GM19099 (cell line): ENCODE data around the gene CYP26B1.

Experiments used
- POLR2A ChIP-seq: IDR thresholded peaks from 3 replicates; pipeline ENCODE4 v1.6.1; 2011; ENCODE audit warnings: low read depth; ENCODE audit not compliant: insufficient read length; ENCODE audit errors: extremely low read depth

CYP26B1 gene

GRCh38 chr2:72139471-72139873, 8.2 kb downstream of the CYP26B1 start:
- no peak for TF ChIP-seq POLR2A

GRCh38 chr2:72138921-72139381, 8.7 kb downstream of the CYP26B1 start:
- TF ChIP-seq POLR2A, result no peak

DNA sequence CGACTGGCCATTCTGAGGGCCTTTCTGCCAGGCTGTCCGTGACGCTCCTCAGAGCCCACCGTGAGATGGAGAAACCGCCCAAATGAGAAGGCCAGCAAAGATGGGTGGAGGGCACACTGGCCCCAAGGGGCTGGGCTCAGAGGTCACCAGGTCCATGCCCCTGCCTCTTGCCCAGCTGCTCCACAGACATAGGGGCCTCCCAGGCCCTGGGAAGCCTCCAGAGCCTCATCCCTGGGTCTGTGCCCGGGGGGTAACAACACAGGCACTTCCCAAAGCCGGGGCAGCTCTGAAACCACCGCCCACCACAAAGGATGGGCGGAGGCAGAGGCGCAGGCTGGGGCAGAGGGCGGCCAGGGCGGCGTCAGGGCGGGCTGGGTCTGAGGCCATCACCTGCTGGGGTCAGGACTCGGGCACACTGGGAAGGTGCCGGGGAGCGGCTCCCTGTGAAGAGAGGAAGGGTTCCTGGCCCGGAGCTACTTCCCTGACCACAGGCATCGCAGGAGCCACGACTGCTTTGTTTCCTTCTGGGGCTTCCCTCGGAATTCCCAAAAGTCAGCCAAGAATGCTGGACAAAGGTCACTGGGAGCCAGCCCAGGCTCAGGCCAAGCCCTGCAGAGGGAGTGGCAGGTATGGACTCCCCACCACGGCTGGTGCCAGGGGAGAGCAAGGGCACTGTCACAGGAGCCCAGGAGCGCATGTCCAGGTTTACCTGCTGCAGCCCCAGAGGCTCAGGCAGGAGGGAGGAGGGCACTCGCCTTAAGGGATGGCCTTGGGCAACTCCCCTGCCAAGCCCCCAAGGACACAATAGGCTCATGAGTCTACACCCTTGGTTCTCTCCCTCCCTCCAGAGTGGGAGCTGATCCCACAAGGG, 9.4 kb downstream of the CYP26B1 start:
- no peak for TF ChIP-seq POLR2A

GRCh38 chr2:72137498-72138010, 10.1 kb downstream of the CYP26B1 start:
- TF ChIP-seq POLR2A, result no peak

DNA sequence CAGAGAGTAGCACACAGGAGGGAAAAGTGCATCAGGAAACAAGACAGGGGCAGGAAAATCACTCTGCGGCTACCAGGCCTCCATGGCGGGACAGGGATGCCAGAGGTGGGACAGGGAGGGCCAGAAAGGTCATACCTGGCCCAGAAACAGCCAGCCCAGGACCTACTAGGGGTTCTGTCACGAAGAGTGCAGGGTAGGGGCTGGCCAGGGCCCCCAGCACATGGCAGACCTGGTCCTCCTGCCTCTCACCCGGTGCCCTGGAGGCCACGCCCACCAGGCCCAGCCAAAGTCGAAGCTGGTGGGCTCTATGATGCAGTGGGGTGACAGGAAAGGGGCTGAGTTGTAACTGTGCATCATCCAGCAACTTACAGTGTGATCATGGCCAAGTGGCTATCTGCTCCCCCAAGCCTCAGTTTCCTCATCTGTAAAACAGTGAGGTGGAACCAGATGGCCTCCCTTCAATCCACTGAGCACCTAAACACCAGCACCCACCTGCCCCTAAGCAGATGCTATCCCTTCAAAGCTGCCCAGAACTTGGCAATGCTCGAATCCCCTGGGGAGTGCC, 10.6 kb downstream of the CYP26B1 start:
- no peak for TF ChIP-seq POLR2A

DNA sequence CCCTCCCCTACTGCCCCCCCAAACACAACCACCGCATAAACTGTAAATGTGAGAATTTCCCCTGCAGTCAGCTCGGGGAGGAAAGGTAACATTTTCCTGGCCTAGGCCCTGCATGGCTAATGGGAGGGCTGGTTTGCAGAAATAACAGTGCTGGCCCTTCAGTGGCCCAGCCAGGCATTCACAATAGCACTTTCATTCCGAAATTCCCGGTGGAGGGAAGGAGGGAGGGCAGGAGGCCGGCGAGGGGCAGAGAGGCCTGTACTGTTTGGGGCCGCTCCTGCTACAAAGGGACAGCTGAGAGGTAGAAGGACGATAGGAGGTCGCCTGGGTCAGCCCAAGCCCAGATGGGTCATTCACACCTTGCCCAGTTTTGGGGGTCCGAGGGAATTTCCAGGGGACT, 11.3 kb downstream of the CYP26B1 start:
- no peak for TF ChIP-seq POLR2A

GRCh38 chr2:72135921-72136320, 11.7 kb downstream of the CYP26B1 start:
- TF ChIP-seq POLR2A, result no peak

DNA sequence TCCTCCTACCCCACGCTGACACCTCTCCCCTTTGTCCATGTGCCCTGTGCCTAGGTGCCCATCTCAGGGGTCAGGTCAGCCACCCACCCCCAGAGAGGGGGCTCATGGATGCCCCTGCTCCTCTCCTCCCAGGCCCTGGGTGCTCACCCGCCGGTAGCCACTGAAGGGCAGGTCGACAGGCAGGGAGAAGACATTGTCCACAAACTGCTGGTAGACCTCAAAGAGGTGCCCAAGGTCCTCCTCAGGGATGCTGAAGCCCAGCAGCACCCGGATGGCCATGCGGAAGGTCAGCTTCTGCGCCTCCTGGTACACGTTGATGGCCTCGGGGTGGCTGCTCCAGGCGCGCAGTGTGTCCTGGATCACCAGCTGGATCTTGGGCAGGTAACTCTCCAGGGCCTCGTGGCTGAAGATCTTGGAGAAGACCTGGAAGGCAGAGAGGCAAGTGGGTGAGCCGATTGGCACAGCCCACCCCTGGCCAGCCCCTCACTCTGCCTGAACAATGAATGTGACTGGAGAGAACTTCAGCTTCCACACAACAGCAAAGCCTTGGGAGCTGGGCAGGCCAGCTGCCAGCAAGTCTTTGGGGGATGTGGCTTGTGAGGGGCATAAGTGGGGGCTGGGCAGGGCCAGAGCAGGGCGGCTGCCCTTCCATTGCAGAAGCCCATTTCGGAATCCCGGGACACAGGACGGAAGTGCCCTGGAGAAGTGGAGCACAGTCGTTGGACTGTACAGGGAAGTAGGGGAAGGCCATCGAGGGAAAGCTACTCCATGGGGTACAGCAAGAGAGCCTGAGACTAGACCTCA, 12.5 kb downstream of the CYP26B1 start:
- no peak for TF ChIP-seq POLR2A

DNA sequence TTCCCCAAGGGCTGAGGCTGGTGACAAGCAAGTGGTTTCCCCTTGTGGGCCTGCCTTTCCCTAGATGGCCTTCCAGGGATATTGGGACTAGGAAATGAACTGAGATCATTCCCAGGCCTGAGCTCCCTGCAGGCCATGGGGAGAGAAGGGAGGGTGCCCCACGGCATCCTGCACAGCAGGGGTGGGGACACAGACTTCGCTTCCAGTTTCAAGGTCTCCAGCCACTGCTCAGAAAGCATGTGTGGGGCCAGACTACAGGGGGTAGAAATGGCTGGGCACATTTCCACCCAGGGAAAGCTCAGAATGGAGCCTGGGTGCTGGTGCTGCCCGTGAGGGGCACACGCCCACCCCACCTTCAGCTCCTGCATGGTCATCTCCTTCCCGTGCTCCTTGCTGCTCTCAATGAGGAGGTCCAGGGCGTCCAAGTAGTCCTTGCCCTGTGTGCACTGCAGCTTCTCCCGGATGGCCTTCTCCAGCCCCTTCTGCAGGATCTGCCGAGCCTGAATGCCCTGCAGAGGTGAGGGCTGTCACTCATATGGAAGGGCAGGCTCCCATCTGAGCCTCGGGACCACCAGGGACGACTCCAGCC, 13.2 kb downstream of the CYP26B1 start:
- TF ChIP-seq POLR2A, result no peak

DNA sequence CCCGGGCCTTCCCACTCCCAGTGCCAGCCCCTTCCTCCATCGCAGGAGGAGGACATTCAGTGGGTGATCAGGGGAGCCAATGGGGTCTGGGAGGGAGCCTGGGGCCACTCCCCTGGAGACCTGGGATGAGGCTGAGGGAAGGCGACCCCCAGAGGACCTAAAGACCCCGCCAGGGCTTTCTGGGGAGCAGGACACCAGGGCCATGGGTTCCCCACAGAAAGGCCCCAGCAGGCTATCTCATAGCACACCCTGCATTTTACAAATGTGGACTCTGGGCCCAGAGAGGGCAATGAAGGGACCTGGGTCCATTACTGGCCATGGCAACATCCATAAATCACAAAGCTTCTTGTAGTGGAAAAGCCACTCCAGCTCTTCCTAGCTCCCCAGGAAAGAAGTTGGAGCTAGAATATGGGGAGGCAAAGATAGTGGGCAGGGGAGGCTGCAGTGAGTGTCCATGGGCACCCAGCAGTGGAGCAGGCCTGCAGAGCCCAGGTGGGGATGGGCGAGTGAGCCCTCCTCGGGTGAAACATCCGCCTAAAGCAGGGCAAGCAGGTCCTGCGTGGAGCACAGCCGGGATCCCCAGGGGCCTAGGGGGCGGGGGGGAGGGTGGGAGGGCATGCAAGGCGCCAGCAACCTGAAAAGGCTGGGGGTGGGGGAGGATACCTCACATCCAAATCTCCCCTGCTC, 13.8 kb downstream of the CYP26B1 start:
- no peak for TF ChIP-seq POLR2A

- no peak for TF ChIP-seq POLR2A
These were observed 14.5 kb downstream of the CYP26B1 start for GRCh38 chr2:72132981-72133720.

DNA sequence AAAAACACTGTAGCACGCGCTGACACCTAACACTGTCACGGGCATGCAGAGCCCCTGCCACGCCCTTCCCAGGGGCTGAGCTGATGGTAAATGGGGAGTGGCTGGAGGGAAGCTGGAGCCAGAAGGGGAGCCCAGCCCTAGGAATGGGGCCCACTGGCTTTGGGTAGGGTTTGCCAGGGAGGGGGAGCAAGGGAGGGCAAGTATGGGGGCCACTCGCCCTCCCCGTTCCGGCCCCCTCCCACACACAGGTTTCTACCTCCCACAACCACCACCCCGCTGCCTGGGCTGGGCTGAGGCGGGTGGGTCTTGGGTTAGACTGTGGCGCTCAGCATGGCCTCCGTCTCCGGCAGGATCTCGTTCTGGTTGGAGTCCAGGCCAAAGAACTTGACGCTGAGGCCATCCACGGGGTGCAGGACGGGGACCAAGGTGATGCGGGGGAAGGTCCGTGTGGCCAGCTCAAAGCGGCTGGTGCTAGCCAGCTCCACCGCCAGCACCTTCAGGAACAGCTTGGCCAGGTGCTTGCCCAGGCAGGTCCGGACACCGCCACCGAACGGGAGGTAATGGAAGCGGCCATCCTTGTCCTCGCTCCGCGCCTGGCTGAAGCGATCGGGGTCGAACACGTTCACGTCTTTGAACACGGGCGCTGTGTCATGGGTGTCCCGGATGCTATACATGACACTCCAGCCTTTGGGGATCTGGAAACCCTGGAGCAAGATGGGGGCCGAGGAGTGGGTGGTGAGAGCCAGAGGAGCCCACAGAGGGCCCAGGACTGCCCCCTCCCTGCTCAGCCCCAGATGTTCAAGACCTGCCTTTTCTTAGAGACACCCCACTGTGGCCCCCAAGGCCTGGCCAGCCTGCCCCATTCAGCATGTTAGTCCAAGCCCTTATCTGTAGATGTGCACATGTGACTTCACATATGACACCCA, 15.5 kb downstream of the CYP26B1 start:
- no peak for TF ChIP-seq POLR2A
